ENCODE results near the gene TWNK.

TWNK gene

GRCh38 chr10:101005869-101006567 is 18.7 kb downstream of the TWNK start:
- DNase-seq (ENCODE audit: low read depth in 1 of 2, low spot score in 1 of 2) = no peak
- Histone ChIP-seq H3K4me3 (replicated peaks; ENCODE audit: insufficient read depth, low read length) (no peak overlapping the region), H3K27ac (replicated peaks) (no peak overlapping the region), H3K27me3 (ENCODE audit: insufficient read depth, poor library complexity, severe bottlenecking) (no peaks in the 10 kb centered on the region)
- TF ChIP-seq POLR2AphosphoS5 (IDR thresholded peaks at IDR 0.05; ENCODE audit: low read depth) (no peak), SPI1 (IDR thresholded peaks at IDR 0.05; ENCODE audit: borderline replicate concordance, low read depth) (no peak), GABPA (IDR thresholded peaks at IDR 0.05; ENCODE audit: low read depth) (no peak), CTCF (IDR thresholded peaks at IDR 0.05; ENCODE audit: insufficient read depth, low read length) (no peak), REST (IDR thresholded peaks at IDR 0.05; ENCODE audit: insufficient replicate concordance, low read depth) (no peak)

GRCh38 chr10:101006593-101007098 is 19.3 kb downstream of the TWNK start:
- no peak for DNase-seq (ENCODE audit: low read depth in 1 of 2, low spot score in 1 of 2)
- Histone ChIP-seq H3K4me3 (replicated peaks; ENCODE audit: insufficient read depth, low read length) (no peak overlapping the region), H3K27ac (replicated peaks) (no peak overlapping the region), H3K27me3 (ENCODE audit: insufficient read depth, poor library complexity, severe bottlenecking) (no peaks in the 10 kb centered on the region)
- TF ChIP-seq GABPA (IDR thresholded peaks at IDR 0.05; ENCODE audit: low read depth) = no peak
- no peak for TF ChIP-seq REST (IDR thresholded peaks at IDR 0.05; ENCODE audit: insufficient replicate concordance, low read depth)
- TF ChIP-seq CTCF (IDR thresholded peaks at IDR 0.05; ENCODE audit: insufficient read depth, low read length) = no peak
- no peak for TF ChIP-seq POLR2AphosphoS5 (IDR thresholded peaks at IDR 0.05; ENCODE audit: low read depth)
- no peak for TF ChIP-seq SPI1 (IDR thresholded peaks at IDR 0.05; ENCODE audit: borderline replicate concordance, low read depth)

GRCh38 chr10:101007099-101007711 is 19.9 kb downstream of the TWNK start:
- no peak overlapping the region for H3K4me3 ChIP-seq (replicated peaks; ENCODE audit: insufficient read depth, low read length)
- H3K27me3 ChIP-seq (ENCODE audit: insufficient read depth, poor library complexity, severe bottlenecking) = no peaks in the 10 kb centered on the region
- no peak overlapping the region for H3K27ac ChIP-seq (replicated peaks)
- DNase-seq (ENCODE audit: low read depth in 1 of 2, low spot score in 1 of 2) = no peak
- TF ChIP-seq GABPA (IDR thresholded peaks at IDR 0.05; ENCODE audit: low read depth) (no peak), REST (IDR thresholded peaks at IDR 0.05; ENCODE audit: insufficient replicate concordance, low read depth) (no peak), SPI1 (IDR thresholded peaks at IDR 0.05; ENCODE audit: borderline replicate concordance, low read depth) (no peak), CTCF (IDR thresholded peaks at IDR 0.05; ENCODE audit: insufficient read depth, low read length) (no peak), POLR2AphosphoS5 (IDR thresholded peaks at IDR 0.05; ENCODE audit: low read depth) (no peak)

Measured in HL-60 (cell line).